Islet precursor cell (in vitro differentiated cells): ENCODE results near the gene PPAN.

Source experiments
- DNase-seq: peaks from one replicate; pipeline ENCODE4 v3.0.0-alpha.2; 2018

Gene PPAN, protein sequence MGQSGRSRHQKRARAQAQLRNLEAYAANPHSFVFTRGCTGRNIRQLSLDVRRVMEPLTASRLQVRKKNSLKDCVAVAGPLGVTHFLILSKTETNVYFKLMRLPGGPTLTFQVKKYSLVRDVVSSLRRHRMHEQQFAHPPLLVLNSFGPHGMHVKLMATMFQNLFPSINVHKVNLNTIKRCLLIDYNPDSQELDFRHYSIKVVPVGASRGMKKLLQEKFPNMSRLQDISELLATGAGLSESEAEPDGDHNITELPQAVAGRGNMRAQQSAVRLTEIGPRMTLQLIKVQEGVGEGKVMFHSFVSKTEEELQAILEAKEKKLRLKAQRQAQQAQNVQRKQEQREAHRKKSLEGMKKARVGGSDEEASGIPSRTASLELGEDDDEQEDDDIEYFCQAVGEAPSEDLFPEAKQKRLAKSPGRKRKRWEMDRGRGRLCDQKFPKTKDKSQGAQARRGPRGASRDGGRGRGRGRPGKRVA

DNA sequence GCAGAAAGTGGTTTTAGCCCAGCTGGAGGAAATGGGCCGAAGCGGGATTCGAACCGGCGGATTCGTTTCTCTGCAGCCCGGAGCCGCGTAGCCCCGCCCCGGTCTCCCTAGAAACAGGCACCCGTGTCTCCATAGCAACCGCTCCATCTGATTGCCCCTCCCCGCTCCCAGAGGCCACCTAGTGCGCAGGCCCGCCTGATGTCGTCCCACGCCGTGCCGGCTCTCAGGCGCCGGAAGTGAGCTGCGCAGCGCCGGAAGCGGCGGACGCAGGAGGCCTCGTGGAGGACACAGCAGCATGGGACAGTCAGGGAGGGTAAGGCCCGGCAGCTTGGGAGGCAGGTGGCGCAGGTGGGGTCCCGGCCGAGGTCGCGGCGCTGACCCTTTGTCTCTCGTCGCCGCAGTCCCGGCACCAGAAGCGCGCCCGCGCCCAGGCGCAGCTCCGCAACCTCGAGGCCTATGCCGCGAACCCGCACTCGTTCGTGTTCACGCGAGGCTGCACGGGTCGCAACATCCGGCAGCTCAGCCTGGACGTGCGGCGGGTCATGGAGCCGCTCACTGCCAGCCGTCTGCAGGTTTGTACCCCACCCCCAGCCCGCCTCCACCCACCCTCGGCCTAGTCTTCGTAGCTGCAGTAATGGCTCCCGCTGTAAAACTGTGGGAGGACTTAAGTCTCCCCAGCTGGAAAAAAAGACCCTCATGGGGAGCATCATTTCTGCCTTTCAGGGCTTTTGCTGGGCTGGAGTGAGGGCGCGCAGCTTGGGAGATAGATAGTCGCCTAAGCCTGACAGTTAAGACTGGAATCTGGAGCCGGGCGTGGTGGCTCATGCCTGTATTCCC is at the start of gene PPAN:
Gene PPAN (plus strand): TSS at position 263 of the 837 bp plus-strand sequence. CDS start 33 bp downstream, at position 296.
- peak; percentile 98 for DNase-seq

DNA sequence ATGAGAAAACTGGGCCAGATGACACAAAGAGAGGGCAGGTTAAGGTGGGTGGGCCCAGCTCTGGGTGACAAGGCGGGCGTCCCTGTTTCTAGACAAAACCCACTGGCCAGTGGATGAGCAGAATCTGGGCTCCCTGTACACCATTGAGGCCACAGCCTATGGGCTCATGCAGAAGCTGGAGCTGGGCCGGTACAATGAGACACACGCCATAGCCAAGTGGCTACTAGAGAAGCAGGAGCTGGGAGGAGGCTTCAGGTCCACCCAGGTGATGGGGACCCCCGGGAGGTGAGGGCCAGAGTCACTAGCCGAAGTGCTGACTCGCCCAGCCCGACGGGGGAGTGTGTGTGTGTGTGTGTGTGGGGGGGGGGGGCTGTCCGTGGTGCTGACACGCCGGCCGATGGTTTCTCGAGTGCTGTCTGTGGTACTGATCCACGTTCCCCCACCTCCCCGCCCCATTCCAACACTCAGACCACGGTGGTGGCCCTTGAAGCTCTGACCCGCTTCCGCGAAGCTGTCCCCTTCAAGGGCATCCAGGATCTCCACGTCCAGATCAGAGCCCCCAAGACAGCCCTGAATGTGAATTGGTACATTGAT is 44.3 kb upstream of the PPAN start:
- DNase-seq, result peak; percentile 69

DNA sequence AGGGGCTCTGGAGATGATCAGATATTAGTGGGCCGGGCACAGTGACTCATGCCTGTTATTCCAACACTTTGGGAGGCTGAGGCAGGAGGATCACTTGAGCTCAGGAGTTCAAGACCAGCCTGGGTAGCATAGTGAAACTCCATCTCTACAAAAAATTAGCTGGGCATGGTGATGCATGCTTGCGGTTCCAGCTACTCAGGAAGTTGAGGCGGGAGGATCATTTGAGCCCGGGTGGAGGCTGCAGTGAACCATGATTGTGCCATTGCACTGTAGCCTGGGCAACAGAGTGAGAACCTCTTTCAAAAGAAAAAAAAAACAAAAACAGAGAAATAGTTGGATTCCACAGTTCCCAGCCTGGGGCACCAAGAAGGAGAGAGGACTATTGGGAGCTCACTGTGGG is 38.0 kb upstream of the PPAN start:
- no peak for DNase-seq

DNA sequence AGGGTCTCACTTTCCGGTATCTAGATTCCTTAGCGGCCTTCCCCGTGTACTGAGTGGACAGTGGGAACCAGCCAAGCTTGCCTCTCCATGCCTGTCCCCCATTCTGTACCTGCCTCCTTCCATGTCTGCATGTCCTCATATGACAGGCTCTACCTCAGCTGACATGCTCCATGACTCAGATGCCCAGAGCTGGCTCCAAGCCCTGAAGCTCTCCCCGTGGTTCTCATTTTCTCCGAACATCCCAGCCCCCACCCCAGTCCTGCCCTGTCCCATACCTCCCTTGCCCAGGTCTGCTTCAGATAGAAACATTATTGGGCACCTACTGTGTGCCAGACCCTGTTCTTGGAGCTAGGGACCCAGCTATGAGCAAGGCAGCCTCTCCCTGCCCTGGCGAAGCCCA is 37.1 kb upstream of the PPAN start:
- DNase-seq, result no peak

DNA sequence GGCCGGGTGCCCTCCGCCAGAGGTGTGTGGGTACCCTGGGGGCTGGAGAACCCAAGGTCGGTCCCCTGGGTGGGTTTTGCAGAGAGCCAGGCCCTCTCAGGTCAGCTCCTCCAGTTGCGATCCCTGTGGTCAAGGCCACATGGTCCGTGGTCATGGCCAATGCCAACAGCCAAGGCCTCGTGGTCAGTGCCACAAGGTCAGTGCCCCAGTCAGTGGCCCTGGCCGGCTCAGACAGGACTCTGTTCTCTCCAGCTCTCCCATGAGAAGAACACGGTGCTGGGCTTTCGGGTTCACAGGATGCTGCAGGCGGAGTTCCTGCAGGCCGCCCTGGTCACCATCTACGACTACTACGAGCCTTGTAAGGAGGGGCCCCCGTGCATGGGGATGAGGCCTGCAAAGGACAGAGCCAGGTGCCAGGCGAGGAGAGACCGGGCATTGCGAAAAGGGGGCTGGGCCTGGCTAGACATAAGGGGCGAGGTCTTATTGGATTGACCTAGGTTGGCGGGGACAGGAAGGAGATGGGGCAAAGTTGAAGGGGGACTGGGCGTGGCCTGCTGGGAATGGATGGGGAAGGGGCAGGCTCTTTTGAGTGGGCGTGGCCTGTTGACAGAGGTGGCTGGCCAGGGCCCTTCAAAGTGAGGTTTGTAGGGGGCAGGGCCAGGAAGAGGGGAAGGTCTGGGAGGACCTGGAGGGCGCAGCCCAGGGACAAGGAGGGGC is 35.3 kb upstream of the PPAN start:
- no peak for DNase-seq

DNA sequence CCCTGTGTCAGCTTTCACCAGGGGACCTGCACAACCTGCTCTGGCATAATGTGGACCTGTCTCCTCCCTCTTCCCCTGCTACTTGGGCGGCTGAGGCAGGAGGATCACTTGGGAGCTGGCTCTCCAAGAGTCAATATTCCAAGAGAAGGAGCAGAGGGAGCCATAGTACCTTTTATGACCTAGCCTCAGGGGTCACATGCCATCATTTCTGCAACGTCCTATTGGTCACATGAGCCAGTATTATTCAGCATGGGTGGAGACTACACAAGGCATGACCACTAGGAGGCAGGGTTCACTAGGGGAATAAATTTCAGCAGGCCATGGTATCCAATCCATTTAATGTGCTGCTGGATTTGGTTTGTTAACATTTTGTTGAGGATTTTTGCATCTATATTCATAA is 32.0 kb upstream of the PPAN start:
- no peak for DNase-seq

DNA sequence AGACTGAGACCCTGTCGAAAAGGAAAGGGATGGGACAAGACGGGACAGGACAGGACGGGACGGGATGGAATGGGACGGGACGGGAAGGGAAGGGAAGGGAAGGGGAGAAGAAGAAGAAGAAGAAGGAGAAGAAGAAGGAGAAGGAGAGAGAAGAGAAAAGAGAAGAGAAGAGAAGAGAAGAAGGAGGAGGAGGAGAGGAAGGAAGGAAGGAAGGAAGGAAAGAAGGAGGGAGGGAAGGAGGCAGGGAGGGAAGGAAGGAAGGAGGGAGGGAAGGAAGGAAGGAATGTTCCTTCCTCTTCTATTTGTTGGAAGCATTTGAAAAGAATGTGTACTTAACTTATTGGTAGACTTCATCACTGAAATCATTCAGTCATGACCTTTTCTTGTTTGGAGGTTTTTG is 29.6 kb upstream of the PPAN start:
- DNase-seq, result no peak

DNA sequence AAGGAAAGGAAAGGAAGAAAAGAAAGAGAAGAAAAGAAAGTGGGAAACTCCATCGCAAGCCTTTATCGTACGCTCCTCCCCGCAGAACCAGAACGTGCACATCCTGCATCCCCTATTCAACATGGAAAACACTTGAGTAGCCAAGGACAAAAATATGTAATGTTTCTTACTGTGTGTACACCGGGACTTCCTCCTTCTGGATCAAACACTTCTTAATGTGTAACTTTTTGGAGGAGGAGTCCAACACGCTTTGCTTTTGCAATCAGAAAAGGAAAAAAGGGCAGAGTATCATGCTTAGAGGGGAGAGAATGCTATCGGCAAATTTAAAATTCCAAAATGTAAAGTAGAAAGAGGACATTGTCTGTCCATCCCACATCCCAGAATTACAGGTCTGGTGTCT is 27.8 kb upstream of the PPAN start:
- DNase-seq, result no peak

DNA sequence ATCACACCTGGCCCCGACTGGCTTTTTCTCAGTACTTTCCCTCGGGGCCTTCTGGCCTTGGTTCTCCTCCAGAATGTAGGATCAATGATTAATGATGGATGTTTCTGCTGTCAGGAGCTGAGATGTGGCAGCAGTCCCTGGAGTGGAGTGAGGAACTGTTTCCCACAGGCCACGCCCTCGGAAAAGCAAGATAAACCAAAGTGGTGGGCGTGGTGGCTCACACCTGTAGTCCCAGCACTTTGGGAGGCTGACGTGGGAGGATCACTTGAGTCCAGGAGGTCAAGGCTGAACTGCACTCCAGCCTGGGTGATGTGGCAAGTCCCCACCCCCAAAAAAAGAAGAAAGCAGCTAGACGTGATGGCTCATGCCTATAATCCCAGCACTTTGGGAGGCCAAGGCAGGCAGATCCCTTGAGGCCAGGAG is 27.1 kb upstream of the PPAN start:
- no peak for DNase-seq

DNA sequence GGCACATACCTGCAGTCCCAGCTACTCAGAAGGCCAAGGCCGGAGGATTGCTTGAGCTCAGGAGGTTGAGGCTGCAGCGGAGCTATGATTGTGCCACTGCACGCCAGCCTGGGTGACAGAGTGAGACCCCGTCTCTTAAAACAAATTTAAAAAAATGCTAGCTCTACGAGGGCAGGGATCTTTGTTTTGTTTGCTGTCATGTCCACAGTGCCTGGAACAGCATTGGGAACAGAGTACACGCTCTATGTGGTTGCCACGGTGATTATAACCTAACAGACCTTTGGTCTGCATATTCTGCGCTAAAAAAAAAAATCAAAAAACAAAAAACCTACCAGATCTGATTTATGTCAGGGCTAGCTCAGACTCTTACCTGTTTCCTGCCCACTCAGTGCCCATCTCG is 22.3 kb upstream of the PPAN start:
- no peak for DNase-seq

DNA sequence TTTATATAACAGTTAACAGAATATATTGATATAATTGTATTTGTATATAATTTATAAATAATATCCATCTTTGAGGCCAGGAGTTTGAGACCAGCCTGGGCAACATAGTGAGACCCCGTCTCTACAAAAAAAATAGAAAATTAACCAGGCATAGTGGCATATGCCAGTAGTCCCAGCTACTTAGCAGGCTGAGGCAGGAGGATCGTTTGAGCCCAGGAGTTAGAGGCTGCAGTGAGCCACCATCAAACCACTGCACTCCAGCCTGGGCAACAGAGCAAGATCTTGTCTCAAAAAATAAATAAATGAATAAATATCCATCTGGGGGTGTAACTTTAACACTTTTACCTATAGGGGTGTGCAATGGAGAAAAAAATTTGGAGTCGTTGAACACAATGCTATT is 21.4 kb upstream of the PPAN start:
- DNase-seq, result no peak

DNA sequence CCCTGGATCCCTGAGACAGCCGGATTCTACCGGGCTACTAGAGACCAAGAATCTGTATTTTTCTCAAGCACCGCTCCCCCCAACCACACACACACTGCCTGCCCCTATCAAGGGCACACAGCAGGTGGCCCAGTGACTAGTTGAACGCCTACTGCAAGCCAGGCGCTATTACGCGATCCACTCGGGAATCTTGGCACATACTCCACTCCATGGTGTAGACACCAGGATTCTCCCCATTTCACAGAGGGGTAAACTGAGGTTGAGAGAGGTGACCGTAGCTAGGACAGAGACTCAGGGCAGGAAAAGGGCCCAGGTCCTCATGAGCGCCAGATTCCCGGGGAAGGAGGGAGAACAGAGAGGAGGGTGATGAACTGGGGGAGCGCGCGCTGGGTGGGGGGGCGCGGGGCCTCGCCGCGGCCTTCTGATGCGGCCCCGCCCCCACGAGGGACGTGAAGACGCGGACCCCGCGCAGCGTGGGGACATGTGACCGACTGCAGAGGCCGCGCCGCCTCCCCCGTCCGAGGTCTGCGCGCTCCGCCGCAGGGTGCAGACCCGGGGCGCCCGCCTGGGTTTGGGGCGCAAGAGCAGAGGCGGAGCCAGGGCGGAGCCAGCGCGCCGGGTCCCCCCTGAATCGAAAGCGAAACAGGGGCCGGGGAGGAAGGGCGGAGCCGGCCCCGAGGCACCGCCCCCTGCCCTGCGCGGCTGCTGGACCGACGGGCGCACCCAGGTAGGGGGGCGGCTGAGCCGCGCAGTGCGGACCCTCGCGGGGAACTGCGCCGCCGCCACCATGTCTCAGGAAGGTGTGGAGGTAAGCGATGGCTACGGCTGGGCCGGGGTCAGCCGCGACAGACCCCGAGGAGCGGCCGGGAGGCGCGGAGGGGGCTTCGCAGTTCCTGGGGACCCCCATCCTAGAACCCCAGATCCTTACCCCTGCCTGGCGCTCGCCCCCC is 20.2 kb upstream of the PPAN start, which contains the start of gene SHFL:
Gene SHFL (plus strand): TSS at position 677 of the 950 bp plus-strand sequence. CDS start 111 bp downstream, at position 788.
- DNase-seq, result no peak

DNA sequence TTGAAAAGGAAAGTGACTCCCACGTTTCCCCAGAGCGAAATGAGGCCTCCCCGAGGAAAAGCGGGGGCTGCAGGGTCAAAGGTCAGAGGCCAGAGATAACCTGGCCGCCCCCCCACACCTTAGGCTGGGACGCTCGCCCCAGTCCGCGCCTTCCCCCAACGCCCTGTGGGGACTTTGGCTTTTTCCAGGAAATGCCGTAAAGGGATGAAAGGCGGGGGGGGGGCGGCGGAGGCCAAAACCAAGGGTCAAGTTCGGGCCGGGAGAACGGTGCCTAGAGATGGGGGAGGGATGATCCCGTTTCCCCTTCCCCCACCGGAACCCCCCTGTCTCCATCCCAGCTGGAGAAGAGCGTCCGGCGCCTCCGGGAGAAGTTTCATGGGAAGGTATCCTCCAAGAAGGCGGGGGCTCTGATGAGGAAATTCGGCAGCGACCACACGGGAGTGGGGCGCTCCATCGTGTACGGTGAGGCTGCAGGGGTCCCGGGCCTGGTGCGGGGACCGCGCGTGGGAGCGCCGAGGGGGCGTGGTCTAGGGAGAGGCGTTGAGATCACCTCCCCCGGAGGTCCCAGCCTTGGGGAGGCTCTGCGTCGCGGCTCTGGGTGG is 19.5 kb upstream of the PPAN start:
- DNase-seq, result no peak

DNA sequence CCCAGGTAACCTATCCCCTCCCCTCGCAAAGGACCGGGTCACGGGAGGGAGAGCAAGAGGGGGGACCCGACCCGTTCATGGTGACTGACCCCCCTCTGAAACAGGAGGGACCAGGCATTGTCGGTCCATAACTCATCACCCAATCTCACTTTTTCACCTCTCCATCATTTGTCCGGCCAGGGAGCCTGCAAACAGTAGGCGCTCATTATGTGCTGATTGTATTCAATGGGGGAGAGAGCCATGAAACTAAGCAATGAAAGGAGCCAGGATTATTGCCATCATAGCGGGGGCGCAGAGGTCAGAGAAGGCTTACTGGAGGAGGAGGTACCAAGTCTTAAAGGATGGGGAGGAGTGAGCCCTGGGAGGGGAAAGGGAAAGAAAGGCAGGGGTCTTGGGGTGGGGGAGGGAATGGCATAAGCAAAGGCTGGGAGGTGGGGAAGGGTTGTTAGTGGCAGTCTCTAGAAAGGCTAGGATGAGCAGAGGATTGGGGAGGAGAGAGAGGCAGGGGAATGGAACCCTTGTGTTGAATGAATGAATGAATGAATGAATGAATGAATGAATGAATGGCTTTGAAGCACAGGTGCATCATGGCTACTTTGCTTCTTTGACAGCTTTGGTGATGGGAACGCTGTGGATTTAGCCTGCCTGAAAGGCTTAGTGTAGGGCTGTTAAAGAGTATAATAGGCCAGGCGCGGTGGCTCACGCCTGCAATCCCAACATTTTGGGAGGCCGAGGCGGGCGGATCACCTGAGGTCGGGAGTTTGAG is 18.7 kb upstream of the PPAN start:
- DNase-seq, result no peak

DNA sequence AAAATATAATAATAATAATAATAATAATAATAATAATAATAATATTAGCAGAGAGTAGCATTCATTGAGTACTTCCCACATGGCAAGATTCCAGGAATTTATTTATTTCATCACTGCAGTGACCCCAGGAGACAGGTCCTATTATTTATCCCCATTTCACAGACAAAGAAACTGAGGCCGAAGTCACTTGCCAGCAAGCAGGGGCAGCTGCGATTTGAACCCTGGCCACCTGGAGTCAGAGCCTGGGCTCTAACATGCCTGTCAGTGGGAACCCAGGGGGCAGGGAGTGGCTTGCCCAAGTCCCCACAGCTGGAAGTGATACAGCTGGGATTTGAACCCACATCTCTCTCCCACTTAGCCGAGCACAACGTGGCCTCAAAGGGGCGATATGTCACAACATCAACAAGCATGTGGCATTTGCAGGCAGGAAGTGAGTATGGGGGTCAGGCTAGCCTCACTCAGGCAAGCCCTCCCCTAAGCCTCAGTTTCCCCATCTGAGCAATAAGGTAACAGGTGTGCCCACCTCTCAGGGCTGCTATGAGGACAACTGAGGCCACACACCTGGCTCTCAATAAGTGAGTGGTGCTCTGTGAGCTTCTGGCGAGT is 17.1 kb upstream of the PPAN start:
- no peak for DNase-seq

DNA sequence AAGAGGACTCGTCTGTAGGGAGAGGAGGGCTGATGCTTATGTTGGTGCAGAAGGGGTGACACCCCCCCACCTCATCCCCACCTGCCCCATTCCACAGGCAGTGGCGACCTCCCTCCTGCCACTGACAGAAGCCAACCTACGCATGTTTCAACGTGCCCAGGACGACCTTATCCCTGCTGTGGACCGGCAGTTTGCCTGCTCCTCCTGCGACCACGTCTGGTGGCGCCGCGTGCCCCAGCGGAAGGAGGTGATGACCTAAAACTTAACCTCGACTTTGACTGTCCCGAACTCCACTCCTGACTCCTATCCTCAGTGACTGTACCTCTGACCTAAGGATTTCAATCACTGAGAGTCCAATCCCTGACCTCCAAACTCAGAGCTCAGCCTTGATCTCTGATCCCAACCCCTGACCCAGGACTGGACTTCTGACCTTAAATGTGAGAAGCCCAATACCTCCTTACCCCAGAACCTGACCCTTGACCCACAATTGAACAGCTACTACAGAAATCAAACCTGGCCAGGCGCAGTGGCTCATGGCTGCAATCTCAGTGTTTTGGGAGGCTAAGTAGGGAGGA is 16.3 kb upstream of the PPAN start:
- DNase-seq, result no peak

DNA sequence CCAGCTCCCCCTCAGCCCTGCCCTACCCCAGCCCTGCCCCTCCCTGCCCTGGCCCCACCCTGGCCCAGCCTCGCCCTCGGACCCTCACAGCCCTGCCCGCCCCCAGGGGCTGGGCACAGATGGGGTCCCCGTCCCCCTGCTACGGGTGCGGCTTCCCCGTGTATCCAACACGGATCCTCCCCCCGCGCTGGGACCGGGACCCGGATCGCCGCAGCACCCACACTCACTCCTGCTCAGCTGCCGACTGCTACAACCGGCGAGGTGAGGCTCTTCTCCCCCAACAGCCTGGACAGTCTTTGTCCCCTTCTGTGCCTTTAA is 14.8 kb upstream of the PPAN start:
- no peak for DNase-seq

DNA sequence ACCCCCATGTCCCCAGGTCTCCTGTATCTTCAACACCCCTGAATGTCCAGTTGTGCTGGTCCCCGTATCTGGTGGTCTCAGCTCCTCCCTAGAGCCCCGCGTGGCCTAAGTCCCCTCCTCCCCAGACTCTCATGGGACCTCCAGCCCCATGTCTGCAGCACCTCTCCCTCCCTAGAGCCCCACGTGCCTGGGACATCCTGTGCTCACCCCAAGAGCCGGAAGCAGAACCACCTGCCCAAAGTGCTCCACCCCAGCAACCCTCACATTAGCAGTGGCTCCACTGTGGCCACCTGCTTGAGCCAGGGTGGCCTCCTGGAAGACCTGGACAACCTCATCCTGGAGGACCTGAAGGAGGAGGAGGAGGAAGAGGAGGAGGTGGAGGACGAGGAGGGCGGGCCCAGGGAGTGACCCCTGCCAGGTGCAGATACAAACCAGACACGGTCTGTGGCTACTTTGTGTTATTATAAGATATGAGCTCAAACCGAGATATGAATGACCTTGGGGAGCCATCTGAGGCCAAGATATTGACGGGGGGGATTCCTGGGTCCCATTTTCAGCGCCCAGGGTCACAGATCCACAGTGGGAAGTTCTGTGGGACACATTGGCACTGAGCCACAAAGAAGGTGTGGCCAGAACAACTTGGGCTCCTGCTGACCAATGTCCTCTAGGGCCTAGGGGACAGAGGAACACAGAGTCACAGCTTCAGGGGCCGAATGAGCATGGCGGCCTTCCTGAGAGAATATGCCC is 14.1 kb upstream of the PPAN start:
- no peak for DNase-seq
